IPS-NIHi11 (cell line): ENCODE measurements around the gene CTSW.
A peak's percentile ranks its signal among the peaks of the same experiment; 100 is the strongest.
"Not testable (repeated sequence)": the region's sequence is repeated elsewhere in the genome, so short reads cannot be mapped to it uniquely, and the experiment has no call there.

Experiments used
- DNase-seq: peaks from one replicate; pipeline ENCODE4 v3.0.0; 2012; ENCODE audit warnings: mixed read lengths, low spot score

Gene CTSW

DNA sequence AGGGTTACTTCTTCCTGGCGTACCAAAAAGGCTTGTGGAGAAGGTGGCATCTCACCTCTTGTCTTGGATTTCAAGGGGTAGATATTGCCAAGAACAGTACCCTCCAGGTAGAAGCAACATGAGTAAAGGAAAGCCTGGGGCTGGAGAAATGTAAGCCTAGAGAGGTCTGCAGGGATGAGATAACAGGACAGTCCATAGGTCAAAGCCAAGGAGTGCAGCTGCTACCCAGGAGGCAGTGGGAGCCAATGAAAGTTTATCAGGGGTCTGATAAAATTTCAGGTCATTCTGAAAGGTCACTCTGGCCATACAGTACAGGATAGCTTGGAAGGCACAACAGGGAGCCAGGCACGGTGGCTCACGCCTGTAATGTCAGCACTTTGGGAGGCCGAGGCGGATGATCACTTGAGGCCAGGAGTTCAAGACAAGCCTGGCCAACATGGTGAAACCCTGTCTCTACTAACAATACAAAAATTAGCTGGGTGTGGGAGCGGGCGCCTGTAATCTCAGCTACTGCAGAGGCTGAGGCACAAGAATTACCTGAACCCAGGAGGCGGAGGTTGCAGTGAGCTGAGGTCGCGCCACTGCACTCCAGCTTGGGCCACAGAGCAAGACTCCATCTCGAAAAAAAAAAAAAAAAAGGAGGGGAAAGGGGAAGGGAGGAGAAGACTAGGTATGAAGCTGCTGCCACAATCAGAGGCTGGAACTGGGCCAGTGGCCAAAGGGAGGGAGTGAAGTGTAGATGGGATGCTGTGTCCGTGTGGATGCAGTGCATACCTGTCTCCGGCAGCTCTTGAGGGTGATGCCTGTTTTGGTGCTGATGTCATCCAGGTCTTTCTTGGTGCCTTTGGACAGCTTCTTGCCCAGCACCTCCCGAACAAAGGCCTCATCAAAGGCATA, 7.4 kb downstream of the CTSW start:
- no peak for DNase-seq

DNA sequence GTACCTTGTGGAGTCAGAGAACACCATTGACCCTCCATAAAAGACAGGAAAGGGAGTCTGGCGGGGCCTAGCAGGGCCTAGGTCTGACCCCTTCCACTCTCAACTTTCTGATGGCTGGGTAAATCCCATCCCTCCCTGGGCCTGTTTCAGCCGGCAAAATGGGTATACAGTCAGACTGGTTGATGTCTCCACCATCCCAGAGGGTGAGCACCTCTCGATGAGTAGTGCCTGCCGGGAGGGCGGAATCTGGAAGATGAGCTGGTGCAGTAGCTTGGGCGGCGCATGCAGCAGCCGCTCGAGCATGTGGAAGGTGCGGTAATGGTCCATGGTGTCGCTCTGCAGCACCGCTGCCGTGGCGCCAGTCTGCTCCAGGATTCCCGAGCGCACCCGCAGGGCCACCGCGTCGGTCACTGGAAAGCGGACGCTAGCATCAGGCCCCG, 8.1 kb downstream of the CTSW start:
- DNase-seq: peak; percentile 66

DNA sequence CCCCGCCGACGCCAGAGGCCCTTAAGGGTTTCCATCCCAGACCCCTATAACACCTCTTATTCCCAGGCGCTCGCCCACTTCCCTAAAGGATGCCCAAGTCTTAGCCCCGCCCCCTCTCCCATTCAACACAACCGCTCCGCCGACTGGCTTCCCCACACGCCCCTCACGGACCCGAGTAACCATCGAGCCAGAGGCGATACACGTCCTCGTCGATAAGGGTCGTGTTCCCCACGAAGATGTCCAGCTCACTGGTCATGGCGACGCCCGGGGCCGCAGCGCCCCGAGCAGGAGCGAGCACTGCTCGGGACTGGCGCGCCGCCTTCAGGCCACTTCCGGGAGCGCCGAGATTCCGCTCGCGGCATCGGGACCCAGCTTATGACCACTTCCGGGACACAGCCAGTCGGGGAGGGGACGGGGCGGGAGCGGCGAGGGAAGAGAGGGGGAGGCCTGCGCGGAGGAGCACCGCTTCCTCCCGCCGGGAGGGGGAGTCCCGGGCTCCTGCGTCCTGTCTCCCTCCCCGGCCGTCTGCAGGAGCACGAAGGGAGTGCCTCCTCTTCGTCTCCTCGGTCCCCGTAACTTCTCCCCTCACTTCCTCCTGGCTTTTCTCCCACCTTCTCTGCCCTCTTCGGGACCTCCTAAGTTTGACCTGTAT, 8.7 kb downstream of the CTSW start, which contains the start of gene FIBP:
Gene FIBP (minus strand): TSS at position 309 of the 652 bp plus-strand sequence. CDS start 53 bp downstream, at position 256.
- DNase-seq: peak; percentile 94

DNA sequence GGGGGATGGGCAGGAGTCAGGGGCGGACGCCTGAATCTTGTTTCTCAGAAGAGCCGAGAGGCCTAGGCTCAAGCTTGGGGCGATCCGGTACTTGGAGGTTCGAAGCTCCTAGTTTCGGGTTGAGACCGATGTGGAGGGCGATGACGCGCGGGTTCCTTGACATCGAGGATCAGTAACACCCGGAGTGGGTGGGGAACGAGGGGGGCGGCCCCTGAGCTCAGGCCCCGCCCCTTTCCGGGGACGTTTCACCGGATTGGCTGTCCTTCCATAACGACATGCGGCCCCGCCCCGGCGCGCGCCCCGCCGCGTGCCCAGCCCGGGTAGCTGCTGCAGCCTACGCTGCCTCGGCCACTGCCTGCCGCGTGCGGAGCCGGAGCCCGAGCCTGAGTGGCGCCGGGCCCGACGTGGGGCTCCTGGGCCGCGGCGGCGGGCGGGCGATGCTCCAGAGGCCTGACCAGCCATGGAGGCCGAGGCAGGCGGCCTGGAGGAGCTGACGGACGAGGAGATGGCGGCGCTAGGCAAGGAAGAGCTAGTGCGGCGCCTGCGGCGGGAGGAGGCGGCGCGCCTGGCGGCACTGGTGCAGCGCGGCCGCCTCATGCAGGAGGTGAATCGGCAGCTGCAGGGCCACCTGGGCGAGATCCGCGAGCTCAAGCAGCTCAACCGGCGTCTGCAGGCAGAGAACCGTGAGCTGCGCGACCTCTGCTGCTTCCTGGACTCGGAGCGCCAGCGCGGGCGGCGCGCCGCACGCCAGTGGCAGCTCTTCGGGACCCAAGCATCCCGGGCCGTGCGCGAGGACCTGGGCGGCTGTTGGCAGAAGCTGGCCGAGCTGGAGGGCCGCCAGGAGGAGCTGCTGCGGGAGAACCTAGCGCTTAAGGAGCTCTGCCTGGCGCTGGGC, 10.9 kb downstream of the CTSW start, which contains the start of gene CCDC85B:
Gene CCDC85B (plus strand): TSS at position 350 of the 895 bp plus-strand sequence. CDS start 111 bp downstream, at position 461.
- peak; percentile 93 for DNase-seq

DNA sequence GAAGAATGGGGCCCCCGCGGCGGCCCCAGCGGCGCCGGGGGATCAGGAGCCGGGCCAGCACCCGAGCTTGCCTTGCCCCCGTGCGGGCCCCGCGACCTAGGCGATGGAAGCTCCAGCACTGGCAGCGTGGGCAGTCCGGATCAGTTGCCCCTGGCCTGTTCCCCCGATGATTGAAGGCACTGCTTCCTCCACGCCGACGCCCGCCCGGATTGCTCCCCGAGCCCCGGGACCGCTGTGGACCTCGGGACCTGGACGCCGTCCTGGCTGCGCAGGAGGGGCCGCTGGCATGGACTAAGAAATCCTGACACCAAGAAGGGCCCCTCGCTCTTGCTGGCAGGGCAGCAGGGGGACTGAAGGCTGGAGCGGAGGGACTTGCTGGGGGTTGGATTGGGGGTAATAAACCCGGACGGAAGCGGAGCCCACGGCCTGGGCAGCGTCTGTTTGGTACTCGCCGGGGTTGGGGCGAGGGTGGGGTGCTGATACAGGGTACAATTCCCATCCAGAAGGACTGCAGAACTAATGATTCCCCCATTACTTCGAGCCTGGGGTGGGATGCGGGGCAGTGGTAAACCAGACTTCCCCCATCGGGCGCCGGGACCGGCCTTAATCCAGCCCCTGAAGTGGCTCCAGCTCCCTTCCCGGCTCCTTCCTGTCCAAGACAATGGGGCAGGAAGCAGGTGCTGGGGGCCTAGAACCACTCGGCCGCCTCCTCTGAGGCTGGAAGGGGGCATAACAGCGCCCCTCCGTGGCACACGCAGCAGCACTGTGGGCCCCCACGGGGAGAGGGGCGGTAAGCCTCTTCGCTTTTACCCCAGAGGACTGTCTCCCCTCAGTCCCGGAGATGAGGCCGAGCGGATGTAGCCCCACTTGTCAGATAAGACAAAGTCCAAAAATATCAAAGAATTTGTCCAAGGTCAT, 11.8 kb downstream of the CTSW start:
- peak; percentile 57 for DNase-seq

DNA sequence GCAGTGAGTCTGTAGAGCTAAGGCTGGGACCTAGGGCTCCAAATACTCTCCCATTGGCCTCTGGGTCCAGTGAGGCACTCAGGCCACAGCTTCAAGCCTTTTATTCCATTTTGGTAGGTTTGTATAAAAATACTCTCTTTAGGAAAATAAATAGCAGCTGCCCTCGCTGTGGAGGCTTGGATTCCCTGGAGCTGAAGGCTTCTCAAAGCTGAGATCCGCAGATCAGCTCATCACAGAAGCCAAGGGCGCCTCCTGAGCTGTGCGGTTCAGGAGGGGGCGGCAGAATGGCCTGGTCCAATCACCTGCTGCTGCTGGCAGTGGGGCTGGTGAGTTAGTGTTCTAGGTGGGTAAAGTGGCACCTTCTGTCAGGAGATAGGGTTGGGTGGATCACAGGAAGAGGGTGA, 12.5 kb downstream of the CTSW start:
- not testable (repeated sequence) for DNase-seq

DNA sequence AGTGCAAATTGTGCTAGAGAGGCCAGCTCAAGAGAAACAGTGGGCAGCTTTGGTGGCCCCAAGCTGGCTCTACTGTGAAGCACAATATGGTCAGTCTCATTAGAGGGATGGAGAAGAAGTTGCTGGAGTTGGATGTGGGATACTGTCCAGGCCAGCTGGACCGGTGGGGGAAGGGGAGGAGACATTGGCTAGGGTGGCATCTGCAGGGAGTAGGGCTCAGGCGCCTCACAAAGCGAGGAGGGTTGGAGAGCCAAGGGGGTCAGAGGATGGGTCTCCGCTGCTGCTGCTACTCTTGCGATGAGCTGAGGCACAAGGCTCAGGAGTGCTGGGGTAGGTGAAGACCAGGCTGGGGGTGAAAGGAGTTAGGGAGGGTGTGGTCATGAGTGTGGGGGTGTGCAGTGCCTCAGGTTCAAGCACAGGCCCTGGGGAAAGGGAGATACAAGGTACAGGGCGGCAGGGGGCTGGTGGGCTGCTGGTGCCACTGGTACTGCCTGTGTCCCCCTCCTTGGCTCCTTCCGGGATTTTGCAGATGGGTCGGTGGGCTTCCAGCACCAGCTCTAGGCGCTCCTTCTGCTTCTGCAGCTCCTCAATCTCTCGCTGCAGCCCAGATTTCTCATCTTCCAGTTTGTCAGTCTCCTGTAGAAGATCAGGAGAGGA, 13.2 kb downstream of the CTSW start:
- no peak for DNase-seq

DNA sequence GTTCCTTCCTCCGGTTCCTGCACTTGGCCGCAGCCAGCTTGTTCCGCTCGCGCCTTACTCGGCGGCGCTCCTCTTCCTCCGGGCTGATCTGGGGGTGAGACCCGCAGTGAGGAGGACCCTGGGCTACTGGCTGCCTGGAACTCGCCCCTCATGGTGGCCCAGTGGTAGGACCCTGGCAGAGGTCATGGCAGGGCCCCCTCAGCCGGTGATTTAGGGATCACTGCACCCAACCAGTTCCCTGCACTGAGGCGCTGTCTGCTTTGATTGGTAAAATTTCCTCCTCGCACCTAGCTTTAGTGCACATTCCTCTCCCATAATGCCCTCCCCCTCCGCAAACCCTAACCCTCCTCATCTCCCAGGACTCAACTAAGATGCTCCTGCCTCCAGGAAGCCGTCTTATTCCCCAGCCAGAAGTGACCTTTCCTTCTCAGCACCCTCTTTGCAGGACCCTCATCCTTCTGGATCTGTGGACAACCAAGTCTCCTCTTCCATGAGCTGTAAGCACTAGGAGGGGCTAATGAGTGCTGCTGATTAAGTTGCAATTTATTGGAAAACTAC, 14.5 kb downstream of the CTSW start:
- DNase-seq: no peak

DNA sequence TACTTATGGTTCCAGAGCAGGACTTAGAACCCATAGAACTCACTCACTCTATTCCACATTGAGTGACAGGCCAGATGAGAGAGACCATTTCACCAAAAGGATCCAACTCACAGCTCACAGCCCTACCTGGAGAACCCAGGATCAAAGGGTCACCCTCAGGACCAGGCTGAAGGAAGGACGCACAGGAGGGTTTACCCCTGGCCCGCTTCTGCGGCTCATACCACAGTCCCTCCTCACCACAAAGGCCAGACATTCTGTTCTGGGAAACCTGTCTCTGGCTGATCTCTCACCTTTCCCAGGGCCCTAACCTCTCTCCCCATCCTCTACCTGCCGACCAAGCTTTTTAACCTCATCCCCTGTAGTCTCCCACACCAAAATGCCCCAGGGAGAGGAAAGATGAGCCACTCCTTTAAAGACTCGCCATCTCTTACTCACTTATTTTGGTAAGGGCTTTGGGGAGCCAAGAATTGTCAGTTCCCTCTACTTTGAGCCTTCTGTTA, 15.9 kb downstream of the CTSW start:
- no peak for DNase-seq

DNA sequence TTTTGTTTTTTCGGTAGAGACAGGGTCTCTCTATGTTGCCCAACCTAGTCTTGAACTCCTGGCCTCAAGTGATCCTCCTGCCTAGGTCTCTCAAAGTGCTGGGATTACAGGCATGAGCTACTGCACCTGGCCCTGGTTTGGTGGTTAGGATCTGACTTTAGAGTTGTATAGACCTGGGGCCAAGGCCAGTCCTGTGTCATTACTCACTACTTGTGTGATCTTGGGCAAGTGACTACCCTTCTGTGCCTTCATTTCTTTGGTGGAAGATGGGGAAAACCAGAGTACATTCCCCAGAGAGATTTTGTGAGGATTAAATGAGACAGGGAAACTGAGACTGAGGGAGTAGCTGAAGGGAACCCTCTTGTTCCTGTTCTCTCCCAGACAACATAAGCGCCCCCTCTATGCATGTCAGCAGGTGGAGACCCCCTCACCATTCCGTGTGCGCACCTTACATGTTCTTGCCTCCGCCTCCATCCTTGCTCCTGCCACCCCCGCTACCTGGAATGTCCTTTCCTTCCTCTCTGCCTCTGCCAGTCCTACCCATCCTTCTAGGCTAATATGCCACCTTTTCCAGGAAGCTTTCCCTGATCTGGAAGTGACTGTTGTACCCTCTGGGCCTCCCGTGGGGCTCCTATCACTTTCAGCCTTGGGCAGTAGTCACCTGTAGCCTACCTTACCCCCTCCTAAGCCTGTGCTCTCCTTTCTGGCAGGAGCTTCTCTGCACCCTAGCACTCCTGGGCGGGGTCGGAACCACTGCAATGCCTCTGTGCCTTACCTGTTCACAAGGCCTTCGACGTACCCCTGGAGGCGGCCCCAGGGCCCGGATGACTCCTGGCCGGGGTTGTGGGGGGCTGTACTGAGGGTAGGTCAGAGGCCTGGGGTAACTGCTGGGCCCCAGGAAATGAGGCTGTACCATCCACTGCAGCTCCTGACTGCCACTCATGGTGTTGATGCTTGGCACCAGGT, 16.7 kb downstream of the CTSW start:
- no peak for DNase-seq

DNA sequence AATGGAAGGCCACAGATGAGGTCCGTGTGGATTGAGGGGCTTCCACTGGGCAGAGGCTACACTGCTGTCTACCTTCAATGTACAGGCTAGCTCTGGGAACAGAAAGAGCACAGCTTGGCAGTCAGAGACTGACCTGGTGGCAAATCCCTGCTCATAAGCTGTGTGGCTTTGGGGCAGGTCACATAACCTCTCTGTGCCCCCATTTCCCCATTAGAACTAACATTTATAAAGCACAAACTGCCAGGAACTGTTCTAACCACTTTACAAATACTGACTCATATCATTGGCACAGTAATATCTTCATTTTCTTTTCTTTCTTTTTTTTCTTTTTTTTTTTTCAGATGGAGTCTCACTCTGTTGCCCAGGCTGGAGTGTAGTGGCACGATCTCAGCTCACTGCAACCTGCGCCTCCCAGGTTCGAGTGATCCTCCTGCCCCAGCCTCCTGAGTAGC, 17.4 kb downstream of the CTSW start:
- DNase-seq: no peak

DNA sequence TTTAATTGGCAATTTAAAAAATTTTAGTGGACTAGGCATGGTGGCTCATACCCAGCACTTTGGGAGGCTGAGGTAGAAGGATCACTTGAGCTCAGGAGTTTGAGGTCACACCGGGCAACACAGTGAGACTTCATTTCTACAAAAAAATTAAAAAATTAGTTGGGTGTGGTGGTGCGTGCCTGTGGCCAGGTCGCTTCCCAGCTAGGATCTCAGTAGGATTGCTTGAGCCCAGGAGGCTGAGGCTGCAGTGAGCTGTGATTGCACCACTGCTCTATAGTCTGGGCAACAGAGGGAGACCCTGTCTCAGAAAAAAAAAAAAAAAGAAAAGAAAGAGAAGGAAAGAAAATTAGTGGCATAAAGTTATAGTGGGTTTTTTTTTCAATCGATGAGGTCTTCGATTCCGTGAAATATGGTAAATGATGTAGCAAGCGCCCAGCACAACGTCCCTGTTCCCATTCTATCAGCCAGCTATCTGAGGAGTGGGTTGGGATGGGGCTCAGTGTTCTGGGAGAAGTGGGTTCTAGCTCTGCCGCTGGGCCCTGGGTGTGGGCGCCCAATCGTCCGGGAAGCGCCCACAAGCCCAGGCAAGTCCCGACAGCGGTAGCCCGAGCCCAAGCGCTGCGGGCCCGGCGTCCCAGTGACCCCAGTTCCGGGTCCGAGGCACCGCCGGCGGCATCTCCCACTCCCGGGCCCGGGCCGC, 19.2 kb downstream of the CTSW start:
- DNase-seq: no peak

DNA sequence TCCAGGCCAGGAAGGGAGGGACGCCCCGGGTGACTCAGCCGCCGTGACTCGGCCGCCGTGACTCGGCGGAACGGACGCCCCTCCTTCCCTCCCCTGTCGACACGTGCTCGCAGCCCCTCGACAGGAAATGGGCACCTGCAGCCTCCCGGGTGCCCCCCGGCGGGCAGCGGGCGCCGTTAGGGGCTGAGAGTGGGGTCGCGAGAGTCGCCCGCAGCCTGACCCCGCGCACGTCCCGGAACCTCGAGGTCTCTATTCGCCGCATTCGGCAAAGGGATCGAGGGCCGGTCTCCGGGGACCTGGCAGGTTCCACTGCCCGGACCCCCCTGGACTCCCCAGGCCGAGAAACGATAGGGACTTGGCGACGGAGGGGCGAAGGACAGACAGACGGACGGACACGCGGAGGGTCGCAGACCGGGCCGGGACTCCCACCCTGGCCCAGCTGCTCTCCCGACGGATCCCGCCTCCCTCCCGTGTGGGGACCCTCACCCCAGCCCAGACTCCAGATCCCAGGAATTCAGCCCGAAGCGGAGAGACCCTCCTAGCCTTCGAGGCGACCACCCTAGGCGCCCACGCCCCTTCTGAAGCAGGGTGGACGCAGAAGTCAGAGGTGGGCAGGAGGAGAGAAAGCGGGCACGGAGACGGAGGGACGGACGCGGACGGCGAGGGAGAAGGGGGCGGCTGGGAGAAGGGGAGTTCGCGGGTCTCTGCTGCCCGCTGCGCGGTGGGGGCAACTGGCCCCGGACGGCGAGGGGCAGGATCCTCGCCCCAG, 19.9 kb downstream of the CTSW start:
- peak; percentile 64 for DNase-seq

DNA sequence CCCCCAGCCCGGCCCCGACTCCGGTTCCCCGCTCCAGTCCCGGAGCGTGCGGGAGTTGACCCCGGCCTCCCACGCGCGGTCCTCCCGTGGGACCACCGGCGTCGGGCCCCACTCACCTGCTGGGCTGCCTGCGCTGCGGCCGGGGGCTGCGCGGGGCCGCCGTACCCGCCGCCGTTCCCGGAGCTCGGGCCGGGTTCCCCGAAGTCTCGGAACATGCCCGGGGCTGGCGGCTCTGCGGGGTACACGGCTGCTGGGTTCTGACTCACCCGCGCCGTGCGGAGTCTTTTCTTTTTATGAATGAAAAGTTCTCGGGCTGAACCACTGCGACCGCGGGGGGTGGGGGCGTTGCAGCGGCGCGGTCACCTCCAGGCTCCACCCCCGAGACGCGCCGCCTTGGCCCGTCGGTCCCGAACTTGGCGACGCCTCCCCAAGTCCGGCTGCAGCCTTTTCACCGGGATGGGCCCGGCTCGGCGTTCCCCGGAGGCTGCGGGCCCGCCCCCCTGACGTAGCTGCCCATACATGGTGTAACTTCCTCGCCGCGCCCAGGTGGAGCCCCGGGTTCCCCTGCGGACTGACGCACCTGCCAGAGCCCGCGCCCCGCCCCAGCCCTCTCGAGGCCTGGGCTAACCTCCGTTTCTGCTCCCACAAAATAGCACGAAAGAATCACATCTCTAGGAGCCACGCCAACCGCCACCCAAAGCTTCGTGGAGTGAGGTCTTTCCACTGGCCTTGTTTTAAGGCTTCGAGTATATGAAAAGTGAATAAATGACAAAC, 20.7 kb downstream of the CTSW start, which contains the start of gene FOSL1:
Gene FOSL1 (minus strand): TSS at position 264 of the 774 bp plus-strand sequence. CDS start 49 bp downstream, at position 215.
- peak; percentile 95 for DNase-seq

DNA sequence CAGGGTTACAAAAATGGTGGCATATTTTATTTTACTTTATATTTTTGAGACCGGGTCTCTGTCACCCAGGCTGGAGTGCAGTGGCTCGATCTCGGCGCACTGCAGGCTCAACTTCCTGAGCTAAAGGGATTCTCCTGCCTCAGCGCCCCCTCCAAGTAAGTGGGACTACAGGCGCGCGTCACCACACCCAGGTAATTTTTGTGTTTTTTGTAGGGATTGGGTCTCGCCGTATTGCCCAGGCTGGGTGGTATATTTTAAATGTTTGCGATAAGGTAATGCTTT, 21.2 kb downstream of the CTSW start:
- DNase-seq: no peak

DNA sequence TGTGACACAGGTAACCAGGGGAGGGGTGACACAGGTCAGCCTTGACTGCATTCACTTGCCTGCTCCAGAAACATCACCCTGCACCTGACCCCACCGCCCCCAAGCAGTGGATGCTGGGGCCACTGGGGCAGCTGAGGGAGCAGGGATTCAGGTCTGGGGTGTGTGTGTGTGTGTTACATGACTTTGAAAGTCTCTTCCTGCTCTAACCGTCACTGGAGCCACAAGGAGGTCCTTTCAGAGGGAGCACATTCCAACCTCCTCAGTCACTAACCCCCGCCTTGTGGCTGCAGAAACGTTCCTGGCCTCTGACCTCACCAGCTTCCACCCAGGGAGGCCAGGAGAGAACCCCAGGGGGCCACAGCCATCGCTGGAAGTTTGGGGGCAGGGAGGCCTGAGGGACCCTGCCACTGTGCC, 23.4 kb downstream of the CTSW start:
- DNase-seq: peak; percentile 55
